ENCODE results near the gene ADGRG4.
"Not testable (repeated sequence)": the region's sequence is repeated elsewhere in the genome, so short reads cannot be mapped to it uniquely, and the experiment has no call there.

ADGRG4 gene

GRCh38 chrX:136380010-136380769 is 79.4 kb downstream of the ADGRG4 start:
- DNase-seq (ENCODE audit: low read depth in 3 of 3): no peak

- no peak for DNase-seq (ENCODE audit: low read depth in 3 of 3)
Observed at GRCh38 chrX:136386173-136386572, 85.4 kb downstream of the ADGRG4 start.

DNA sequence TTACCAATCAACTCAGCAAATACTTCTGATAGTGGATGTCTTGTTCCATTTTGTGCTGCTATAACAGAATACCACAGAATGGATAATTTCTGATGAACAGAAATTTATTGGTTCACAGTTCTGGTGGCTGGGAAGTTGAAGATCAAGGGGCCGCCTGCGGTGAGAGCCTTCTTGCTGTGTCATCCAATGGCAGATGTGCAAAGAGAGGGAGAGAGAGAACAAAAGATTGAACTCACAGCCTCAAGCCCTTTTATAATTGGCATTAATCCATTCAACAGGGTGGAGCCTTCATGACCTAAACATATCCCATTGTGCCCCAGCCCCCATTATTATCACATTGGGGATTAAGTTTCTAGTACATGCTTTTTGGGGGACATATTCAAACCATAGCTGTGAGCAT is 86.1 kb downstream of the ADGRG4 start:
- no peak for DNase-seq (ENCODE audit: low read depth in 3 of 3)

GRCh38 chrX:136387951-136388502 is 87.3 kb downstream of the ADGRG4 start:
- no peak for DNase-seq (ENCODE audit: low read depth in 3 of 3)

- no peak for DNase-seq (ENCODE audit: low read depth in 3 of 3)
Observed at GRCh38 chrX:136390921-136391320, 90.2 kb downstream of the ADGRG4 start.

GRCh38 chrX:136395271-136395670 is 94.5 kb downstream of the ADGRG4 start:
- no peak for DNase-seq (ENCODE audit: low read depth in 3 of 3)

DNA sequence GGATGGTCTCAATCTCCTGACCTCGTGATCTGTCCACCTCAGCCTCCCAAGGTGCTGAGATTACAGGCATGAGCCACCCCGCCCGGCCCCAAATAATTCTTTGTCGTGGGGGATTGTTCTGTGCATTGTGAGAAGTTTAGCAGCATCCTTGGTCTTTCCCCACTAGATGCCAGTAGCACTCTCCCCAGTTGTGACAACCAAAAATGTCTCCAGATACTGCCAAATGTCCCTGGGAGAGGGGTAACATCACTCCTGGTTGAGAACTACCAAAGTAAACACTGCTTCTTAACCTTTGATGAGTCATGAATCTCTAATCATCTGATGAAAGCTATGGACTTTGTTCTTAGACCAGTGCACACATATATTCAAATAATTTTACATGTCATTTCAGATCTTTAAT is 96.2 kb downstream of the ADGRG4 start:
- DNase-seq (ENCODE audit: low read depth in 3 of 3): no peak

- no peak for DNase-seq (ENCODE audit: low read depth in 3 of 3)
Observed at GRCh38 chrX:136405126-136405525, 104.4 kb downstream of the ADGRG4 start.

- DNase-seq (ENCODE audit: low read depth in 3 of 3): no peak
Observed at GRCh38 chrX:136417806-136418205, 117.0 kb downstream of the ADGRG4 start.

- DNase-seq (ENCODE audit: low read depth in 3 of 3): no peak
Observed at GRCh38 chrX:136421338-136421737, 120.6 kb downstream of the ADGRG4 start.

DNA sequence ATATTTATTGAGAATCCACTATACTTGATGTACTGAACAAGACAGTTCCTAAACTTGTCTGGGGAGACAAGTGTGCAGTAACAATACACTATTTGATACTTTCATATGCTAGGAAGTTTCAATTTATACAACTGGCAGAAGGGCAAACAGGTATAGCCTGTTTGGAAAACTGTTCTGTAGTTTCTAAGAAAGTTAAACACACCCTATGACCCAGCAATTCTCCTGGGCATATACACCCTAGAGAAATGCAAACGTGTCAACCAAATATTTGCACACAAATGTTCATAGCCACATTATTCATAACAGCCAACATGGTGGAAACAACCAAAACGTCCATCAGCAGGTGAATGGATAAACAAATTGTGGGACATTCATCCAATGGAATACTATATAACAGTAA is 123.0 kb downstream of the ADGRG4 start:
- no peak for DNase-seq (ENCODE audit: low read depth in 3 of 3)

- no peak for DNase-seq (ENCODE audit: low read depth in 3 of 3)
Observed at GRCh38 chrX:136425996-136426395, 125.2 kb downstream of the ADGRG4 start.

GRCh38 chrX:136431625-136432024 is 130.9 kb downstream of the ADGRG4 start:
- DNase-seq (ENCODE audit: low read depth in 3 of 3): no peak

DNA sequence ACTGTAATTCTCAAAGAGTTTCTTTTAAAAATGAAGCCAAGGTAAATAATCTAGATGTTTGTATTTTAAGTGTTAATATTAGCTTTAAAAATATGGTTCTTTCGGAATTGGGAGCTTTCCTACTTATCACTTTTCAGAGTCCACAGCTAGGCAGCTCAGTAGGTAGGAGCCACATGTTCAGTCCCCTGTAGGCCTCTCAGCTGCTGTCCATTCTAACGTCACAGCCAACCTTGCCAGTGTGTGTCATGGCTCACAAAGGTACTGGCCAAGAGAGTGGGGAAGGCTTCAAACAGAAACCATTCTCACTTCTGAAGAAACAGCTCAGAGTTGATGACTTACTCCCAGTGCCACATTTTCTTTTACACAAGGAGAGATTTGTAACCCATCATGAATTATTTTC is 137.0 kb downstream of the ADGRG4 start:
- no peak for DNase-seq (ENCODE audit: low read depth in 3 of 3)

DNA sequence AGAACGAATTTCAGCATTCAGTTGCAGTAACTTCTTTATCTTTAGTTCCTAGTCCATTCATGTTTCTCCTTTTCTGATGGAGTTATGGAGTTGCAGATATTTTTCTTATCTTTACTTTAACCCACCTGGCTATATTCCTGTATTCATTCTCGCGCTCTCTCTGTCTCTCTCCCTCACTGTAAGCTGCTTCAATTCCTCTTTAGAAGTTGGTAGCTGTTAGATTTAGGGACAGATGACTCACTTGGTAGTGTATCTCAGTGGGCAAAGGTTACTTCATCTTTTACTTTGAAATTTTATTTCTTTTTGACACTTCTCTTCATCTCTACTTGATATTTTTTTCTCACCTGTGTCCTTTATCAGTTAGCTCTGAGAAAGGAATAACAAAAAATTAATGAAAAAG is 137.4 kb downstream of the ADGRG4 start:
- DNase-seq (ENCODE audit: low read depth in 3 of 3): no peak

GRCh38 chrX:136445674-136446073 is 144.9 kb downstream of the ADGRG4 start:
- DNase-seq (ENCODE audit: low read depth in 3 of 3): not testable (repeated sequence)

- DNase-seq (ENCODE audit: low read depth in 3 of 3): no peak
Observed at GRCh38 chrX:136446208-136446607, 145.4 kb downstream of the ADGRG4 start.

DNA sequence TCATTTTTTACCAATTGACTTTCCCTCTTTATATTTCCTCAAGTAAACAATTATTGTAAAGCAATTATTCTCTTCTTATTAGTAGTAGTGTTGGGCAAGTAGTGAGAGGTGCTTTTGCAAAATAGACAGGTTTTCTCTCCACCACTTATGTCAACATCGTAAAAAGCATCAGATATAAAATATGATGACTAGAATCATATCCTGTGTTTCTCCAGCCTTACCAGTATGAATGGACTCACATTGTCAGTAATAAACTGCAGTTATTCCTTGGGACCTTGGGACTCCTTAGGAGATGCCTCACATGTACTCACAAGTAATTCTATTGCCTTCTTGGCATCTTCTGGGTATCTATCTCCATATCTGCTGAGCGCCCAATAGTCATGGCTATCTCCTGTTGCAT is 146.5 kb downstream of the ADGRG4 start:
- no peak for DNase-seq (ENCODE audit: low read depth in 3 of 3)

DNA sequence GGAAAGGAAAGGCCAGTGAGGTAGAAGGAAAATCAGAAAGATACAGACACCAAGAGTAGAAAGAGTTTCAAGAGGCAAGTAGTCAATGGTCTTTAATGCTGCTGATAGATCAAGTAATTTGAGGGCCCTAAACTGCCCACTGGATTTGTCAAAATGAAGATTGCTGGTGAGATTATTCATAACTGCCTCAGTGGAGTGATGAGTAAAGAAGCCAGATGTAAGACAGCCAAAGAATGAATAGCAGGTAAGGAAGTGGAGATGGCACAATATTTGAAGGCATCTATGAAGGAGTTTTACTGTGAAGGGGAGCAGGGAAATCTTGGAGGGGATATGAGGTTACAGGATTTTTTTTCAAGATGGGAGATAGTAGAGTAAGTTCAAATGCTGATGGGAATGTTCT is 147.2 kb downstream of the ADGRG4 start:
- DNase-seq (ENCODE audit: low read depth in 3 of 3): no peak

DNA sequence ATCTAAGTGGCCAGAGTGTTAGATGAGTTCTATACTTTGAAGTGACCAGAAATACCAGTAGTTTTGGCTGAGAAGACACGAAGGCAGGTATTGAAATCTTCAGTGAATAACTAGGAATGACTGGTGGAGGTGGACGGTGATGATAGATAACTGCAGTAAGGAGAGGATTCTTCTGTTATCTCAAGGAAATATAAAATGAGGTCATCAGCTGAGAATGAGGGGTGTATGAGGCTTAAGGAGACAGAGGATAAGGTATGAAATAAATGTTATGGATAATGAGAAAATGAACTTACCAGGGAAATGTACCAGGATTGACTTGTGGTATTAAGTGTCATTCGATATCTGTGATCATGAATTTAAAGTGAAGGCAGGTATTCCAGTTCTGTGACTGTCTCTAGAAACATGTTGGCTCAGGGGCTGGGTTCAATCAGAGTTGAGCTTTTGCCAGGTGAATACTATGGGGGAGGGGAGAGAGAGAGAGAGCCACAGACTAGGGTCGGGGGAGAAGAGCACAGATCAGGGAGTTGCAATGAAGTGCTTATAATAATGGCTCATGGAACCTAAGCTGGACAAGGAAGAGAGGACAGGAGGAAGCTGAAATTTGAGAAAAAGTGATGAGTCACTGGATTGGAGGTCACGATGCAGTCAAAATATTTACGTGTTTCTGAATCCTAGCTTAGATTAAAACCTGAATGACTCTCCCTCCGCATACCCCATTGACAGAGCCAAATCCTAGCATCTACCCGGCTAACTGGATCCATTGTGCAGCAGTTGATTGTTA is 149.5 kb downstream of the ADGRG4 start:
- DNase-seq (ENCODE audit: low read depth in 3 of 3): no peak

GRCh38 chrX:136452614-136453013 is 151.9 kb downstream of the ADGRG4 start:
- DNase-seq (ENCODE audit: low read depth in 3 of 3): no peak

GRCh38 chrX:136453114-136453513 is 152.4 kb downstream of the ADGRG4 start:
- no peak for DNase-seq (ENCODE audit: low read depth in 3 of 3)

DNA sequence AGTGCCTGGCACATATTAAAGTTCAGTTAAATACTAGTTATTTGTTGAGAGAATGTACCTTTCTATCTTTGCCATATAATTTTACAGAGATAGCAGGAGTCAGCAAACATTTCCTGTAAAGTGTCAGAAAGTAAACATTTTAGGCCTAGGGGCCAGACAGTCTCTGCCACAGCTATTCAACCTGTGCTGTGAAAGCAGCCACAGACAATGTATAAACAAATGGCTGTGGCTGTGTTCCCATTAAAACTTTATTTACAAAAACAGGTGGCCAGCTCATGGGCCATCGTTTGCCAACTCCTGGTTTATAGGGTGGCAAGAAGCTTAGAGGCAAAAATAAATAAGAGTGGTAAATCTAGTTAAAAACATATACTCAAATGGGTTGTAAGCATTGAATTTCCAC is 153.0 kb downstream of the ADGRG4 start:
- no peak for DNase-seq (ENCODE audit: low read depth in 3 of 3)
